IMR-90 (cell line): ENCODE measurements around the gene KCNQ1. TPM values are rescaled to one million over a fixed set of nuclear protein-coding genes. Genes with fewer than 3 reads are reported as not detected.

Experiments used
- ATAC-seq: fragments of 200-7000 bp; cut with Tn5 transposase; 2 replicates; pipeline ENCODE4 v1.9.1; 2020; ENCODE audit warnings: low read depth, mild to moderate bottlenecking, moderate library complexity
- BruUV-seq: library from RNA; stranded (reverse); fragments of 400-500 nt; replicated peaks from 2 replicates; lab custom pipeline; 2021; lab: Mats Ljungman, UMichigan
- CTCF ChIA-PET: fragments of 300-600 bp; formaldehyde crosslinking; extraction: SDS; loops from one replicate; lab custom pipeline; 2021; ENCODE audit warnings: antibody characterized with exemption; lab: Yijun Ruan, JAX
- POLR2A ChIA-PET: fragments of 300-600 bp; sonication (Branson Sonifier 250); formaldehyde crosslinking; loops from one replicate; lab custom pipeline; 2022; ENCODE audit warnings: antibody characterized with exemption; ENCODE audit not compliant: unreplicated experiment; lab: Charles Lee
- DNase-seq: peaks from one replicate; pipeline ENCODE4 v3.0.0; 2013
- H2AFZ ChIP-seq: replicated peaks from 2 replicates; pipeline ENCODE3; 2013; ENCODE audit warnings: low read length, mild to moderate bottlenecking; ENCODE audit not compliant: poor library complexity
- H2AK5ac ChIP-seq: 2 replicates; pipeline ENCODE4 v1.6.1; 2013; ENCODE audit warnings: low read depth, low read length, inconsistent platforms
- H2AK9ac ChIP-seq: replicated peaks from 2 replicates; pipeline ENCODE3; 2013; ENCODE audit warnings: mild to moderate bottlenecking, low read depth, low read length, moderate library complexity; ENCODE audit not compliant: poor library complexity
- H2BK120ac ChIP-seq: 2 replicates; pipeline ENCODE4 v1.6.1; 2013; ENCODE audit warnings: low read depth, low read length, inconsistent platforms
- H2BK15ac ChIP-seq: 3 replicates; pipeline ENCODE4 v1.6.1; 2013; ENCODE audit warnings: low read depth, low read length, inconsistent platforms
- H2BK20ac ChIP-seq: 2 replicates; pipeline ENCODE4 v1.6.1; 2013; ENCODE audit warnings: low read depth, mild to moderate bottlenecking, inconsistent platforms, low read length, moderate library complexity
- H2BK5ac ChIP-seq: 2 replicates; pipeline ENCODE4 v1.6.1; 2013; ENCODE audit warnings: mild to moderate bottlenecking, low read depth, low read length, inconsistent platforms; ENCODE audit not compliant: poor library complexity, severe bottlenecking
- H3K14ac ChIP-seq: replicated peaks from 2 replicates; pipeline ENCODE4 v1.6.1; 2013; ENCODE audit warnings: low read depth, low read length, inconsistent platforms
- H3K18ac ChIP-seq: 2 replicates; pipeline ENCODE4 v1.6.1; 2013; ENCODE audit warnings: low read depth, low read length, control low read depth
- H3K23ac ChIP-seq: 2 replicates; pipeline ENCODE4 v1.6.1; 2013; ENCODE audit warnings: low read depth, low read length, inconsistent platforms
- H3K27ac ChIP-seq: 2 replicates; pipeline ENCODE4 v1.5.1; 2013; ENCODE audit warnings: mild to moderate bottlenecking, control low read depth, low read length; ENCODE audit not compliant: insufficient read depth
- H3K27me3 ChIP-seq: 2 replicates; pipeline ENCODE4 v1.6.1; 2013; ENCODE audit warnings: low read length; ENCODE audit not compliant: control insufficient read depth, insufficient read depth
- H3K36me3 ChIP-seq: 2 replicates; pipeline ENCODE4 v1.6.1; 2013; ENCODE audit warnings: low read length, mixed read lengths; ENCODE audit not compliant: control insufficient read depth, insufficient read depth
- H3K4ac ChIP-seq: 2 replicates; pipeline ENCODE4 v1.6.1; 2013; ENCODE audit warnings: low read depth, low read length, inconsistent platforms
- H3K4me1 ChIP-seq: 2 replicates; pipeline ENCODE4 v1.6.1; 2013; ENCODE audit warnings: low read length, mixed read lengths; ENCODE audit not compliant: control insufficient read depth, insufficient read depth
- H3K4me2 ChIP-seq: 2 replicates; pipeline ENCODE4 v1.6.1; 2013; ENCODE audit warnings: low read depth, mild to moderate bottlenecking, control low read depth, low read length, moderate library complexity
- H3K4me3 ChIP-seq: 2 replicates; pipeline ENCODE4 v1.5.1; 2013; ENCODE audit warnings: low read depth, mild to moderate bottlenecking, control low read depth, low read length, moderate library complexity; ENCODE audit not compliant: insufficient read depth
- H3K56ac ChIP-seq: 2 replicates; pipeline ENCODE4 v1.6.1; 2013; ENCODE audit warnings: low read length, inconsistent platforms; ENCODE audit not compliant: insufficient read depth; ENCODE audit errors: extremely low read depth
- H3K79me1 ChIP-seq, 2 experiments: 2 replicates each; pipeline ENCODE4 v1.6.1; 2013; ENCODE audit warnings: low read length in 2 of 2, inconsistent platforms in 1 of 2, low read depth in 1 of 2
- H3K9ac ChIP-seq: 2 replicates; pipeline ENCODE4 v1.6.1; 2013; ENCODE audit warnings: low read depth, low read length, control low read depth
- H3K9me1 ChIP-seq: 2 replicates; pipeline ENCODE4 v1.6.1; 2013; ENCODE audit warnings: low read length, inconsistent platforms; ENCODE audit not compliant: insufficient read depth
- H3K9me3 ChIP-seq: 2 replicates; pipeline ENCODE4 v1.6.1; 2013; ENCODE audit warnings: low read length; ENCODE audit not compliant: control insufficient read depth, insufficient read depth
- H4K20me1 ChIP-seq: 2 replicates; pipeline ENCODE4 v1.6.1; 2013; ENCODE audit warnings: low read length, inconsistent platforms; ENCODE audit not compliant: insufficient read depth
- H4K5ac ChIP-seq: 2 replicates; pipeline ENCODE4 v1.6.1; 2013; ENCODE audit warnings: mild to moderate bottlenecking, low read depth, low read length, control low read depth
- H4K8ac ChIP-seq, 2 experiments: 2 replicates each; pipeline ENCODE4 v1.6.1; 2013; ENCODE audit warnings: low read depth in 2 of 2, low read length in 2 of 2, control low read depth in 1 of 2, inconsistent platforms in 1 of 2
- H4K91ac ChIP-seq: 2 replicates; pipeline ENCODE4 v1.6.1; 2013; ENCODE audit warnings: low read depth, low read length, inconsistent platforms; ENCODE audit not compliant: insufficient read depth
- BHLHE40 ChIP-seq: fragments of 150-350 bp; IDR thresholded peaks from 2 replicates; pipeline ENCODE4 v1.6.1; 2016; ENCODE audit warnings: mild to moderate bottlenecking, low read depth, low read length
- CEBPB ChIP-seq: IDR thresholded peaks from 2 replicates; pipeline ENCODE4 v1.6.1; 2012; ENCODE audit warnings: low read depth, low read length, improper control_type of control experiment
- CHD1 ChIP-seq: IDR thresholded peaks from 2 replicates; pipeline ENCODE4 v1.6.1; 2012; ENCODE audit warnings: low read depth, low read length, improper control_type of control experiment
- MAZ ChIP-seq: IDR thresholded peaks from 2 replicates; pipeline ENCODE4 v1.6.1; 2012; ENCODE audit warnings: low read depth, mild to moderate bottlenecking, low read length, improper control_type of control experiment, moderate library complexity, borderline replicate concordance
- MXI1 ChIP-seq: IDR thresholded peaks from 2 replicates; pipeline ENCODE4 v1.6.1; 2012; ENCODE audit warnings: low read depth, mild to moderate bottlenecking, low read length, moderate library complexity, borderline replicate concordance
- NFE2L2 ChIP-seq: fragments of 150-350 bp; IDR thresholded peaks from 2 replicates; pipeline ENCODE4 v1.6.1; 2016; ENCODE audit warnings: low read depth, mild to moderate bottlenecking, low read length
- POLR2A ChIP-seq: IDR thresholded peaks from 2 replicates; pipeline ENCODE4 v1.6.1; 2012; ENCODE audit warnings: mild to moderate bottlenecking, low read depth, low read length
- RAD21 ChIP-seq: IDR thresholded peaks from 2 replicates; pipeline ENCODE4 v1.6.1; 2012; ENCODE audit warnings: low read length, improper control_type of control experiment
- RCOR1 ChIP-seq: IDR thresholded peaks from 2 replicates; pipeline ENCODE4 v1.6.1; 2012; ENCODE audit warnings: mild to moderate bottlenecking, low read length, improper control_type of control experiment; ENCODE audit not compliant: insufficient replicate concordance
- SMC3 ChIP-seq: fragments of 150-350 bp; IDR thresholded peaks from 2 replicates; pipeline ENCODE4 v1.6.1; 2016; ENCODE audit warnings: low read depth, mild to moderate bottlenecking, antibody characterized with exemption, low read length, moderate library complexity
- WGBS, 2 experiments: methylation state at CpG; one replicate each; pipeline versions ENCODE4 v1.1.5 to v1.1.7; 2013; ENCODE audit warnings: missing lambda C conversion rate in 2 of 2; ENCODE audit not compliant: insufficient read length in 1 of 2; ENCODE audit errors: extremely low coverage in 2 of 2; 5-methylcytosine and 5-hydroxymethylcytosine counted together
- dilution Hi-C: fragments of 300-500 bp; cut with HindIII; formaldehyde crosslinking; loops from one replicate; pipeline ENCODE4 v1.14.3; 2018; ENCODE audit warnings: low sequenced_read_pairs; ENCODE audit not compliant: unreplicated experiment
- in situ Hi-C: fragments of 300-500 bp; cut with MboI; formaldehyde crosslinking; loops from 3 replicates; pipeline ENCODE4 v1.14.3; 2019; ENCODE audit warnings: low sequenced_read_pairs, inconsistent platforms, mixed read lengths
- intact Hi-C: fragments of 100-400 bp; cut with micrococcal nuclease; formaldehyde crosslinking; loops from 2 replicates; pipeline ENCODE4 v1.10.0; 2022
- polyA plus RNA-seq, 3 experiments: library from polyadenylated mRNA; depleted of rRNA; stranded (reverse); fragments of >200 nt; gene quantifications; 2 replicates each; pipeline ENCODE4 v1.2.3, GENCODE V29; 2012; ENCODE audit warnings: low replicate concordance in 1 of 3
- total RNA-seq: library from RNA; depleted of rRNA; stranded (reverse); fragments of >200 nt; gene quantifications from 2 replicates; pipeline ENCODE4 v1.2.3, GENCODE V29; 2012
- TF ChIP-seq, protein P1 (sequence below): fragments of 150-350 bp; IDR thresholded peaks from 2 replicates; pipeline ENCODE4 v1.6.1; 2016; ENCODE audit warnings: low read depth, mild to moderate bottlenecking, low read length, moderate library complexity, borderline replicate concordance
- TF ChIP-seq, protein P2 (sequence below): conservative IDR thresholded peaks from 2 replicates; pipeline ENCODE4 v1.5.1; 2012; ENCODE audit warnings: mild to moderate bottlenecking, low read depth, low read length, improper control_type of control experiment

KCNQ1 gene
- total and polyA plus RNA-seq, 2 of the 4 experiments (the other 2 are of a cell fraction), result 0.07 TPM; not detected in 1

DNA sequence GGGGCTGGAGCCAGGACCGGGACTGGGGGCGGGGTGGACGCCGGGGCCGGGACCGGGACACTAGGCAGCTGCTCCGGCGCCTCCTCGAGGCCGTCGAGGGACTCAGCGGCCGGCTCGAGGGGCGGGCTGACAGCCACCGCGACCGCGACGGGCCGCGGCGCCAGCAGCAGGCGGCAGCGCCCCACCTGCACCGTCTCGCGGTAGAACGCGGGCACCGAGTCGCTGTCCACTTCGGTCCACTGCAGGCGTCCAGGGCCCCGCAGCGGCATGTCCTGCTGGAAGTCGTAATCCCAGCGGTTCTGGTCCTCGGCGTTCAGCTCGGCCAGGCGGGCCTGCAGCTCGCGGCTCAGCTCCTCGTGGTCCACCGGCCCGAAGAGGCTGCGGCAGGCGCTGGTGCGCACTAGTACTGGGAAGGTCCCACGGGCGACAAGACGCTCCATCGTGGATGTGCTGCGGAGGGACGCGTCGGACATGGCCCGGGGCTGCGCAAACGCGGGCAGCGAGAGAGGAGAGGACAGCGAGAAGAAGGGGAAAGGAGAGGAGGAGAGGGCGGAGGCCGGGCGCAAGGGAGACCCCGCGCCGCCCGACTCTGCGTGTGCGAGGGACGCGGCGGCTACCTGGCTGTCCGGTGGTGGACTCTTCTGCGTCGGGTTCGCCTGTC lies 440.3 kb downstream of the KCNQ1 start:
- Histone ChIP-seq H3K27ac (peak overlapping the region; percentile 44), H3K36me3 (peaks cover 3% of the 10 kb centered on the region; the same call in 1 of the 2 replicates), H4K20me1 (peaks cover 12% of the 10 kb centered on the region), H3K4ac (peak overlapping the region; percentile 64; the same call in 1 of the 2 replicates), H3K4me3 (peak overlapping the region; percentile 70), H3K9me3 (no peaks in the 10 kb centered on the region), H3K23ac (peak overlapping the region; percentile 86), H2AFZ (peak overlapping the region; percentile 95), H3K27me3 (no peaks in the 10 kb centered on the region; the same call in 1 of the 2 replicates), H2BK120ac (no peak overlapping the region), H2BK15ac (no peak overlapping the region), H2BK5ac (peak overlapping the region; percentile 14), H2AK5ac (0 out of 2 replicates have a peak overlapping the region, but pooled peaks have one; percentile 56), H4K8ac (no peak overlapping the region; a peak in 1 of 4 replicates), H2BK20ac (no peak overlapping the region), H3K4me1 (peaks cover 8% of the 10 kb centered on the region), H3K9me1 (no peaks in the 10 kb centered on the region; the same call in 1 of the 2 replicates), H3K79me1 (peaks cover 0 to 3% of the 10 kb centered on the region in 2 experiments; a peak in 1 of 4 replicates), H4K5ac (no peak overlapping the region), H3K4me2 (peak overlapping the region; percentile 84), H3K56ac (no peak overlapping the region), H4K91ac (no peak overlapping the region; the same call in 1 of the 2 replicates), H2AK9ac (peak overlapping the region; percentile 92), H3K9ac (peak overlapping the region; percentile 66), H3K18ac (no peak overlapping the region), H3K14ac (peak overlapping the region; percentile 56)
- ATAC-seq, result peak; percentile 37
- TF ChIP-seq SMC3 (peak; percentile 29; the same call in 1 of the 2 replicates), NFE2L2 (no peak), CHD1 (no peak), RCOR1 (no peak), MXI1 (no peak), POLR2A (no peak), RAD21 (peak; percentile 58), MAZ (0 out of 2 replicates have a peak, but pooled peaks have one; percentile 23), BHLHE40 (no peak), CEBPB (no peak)
- TF ChIP-seq, protein P1, sequence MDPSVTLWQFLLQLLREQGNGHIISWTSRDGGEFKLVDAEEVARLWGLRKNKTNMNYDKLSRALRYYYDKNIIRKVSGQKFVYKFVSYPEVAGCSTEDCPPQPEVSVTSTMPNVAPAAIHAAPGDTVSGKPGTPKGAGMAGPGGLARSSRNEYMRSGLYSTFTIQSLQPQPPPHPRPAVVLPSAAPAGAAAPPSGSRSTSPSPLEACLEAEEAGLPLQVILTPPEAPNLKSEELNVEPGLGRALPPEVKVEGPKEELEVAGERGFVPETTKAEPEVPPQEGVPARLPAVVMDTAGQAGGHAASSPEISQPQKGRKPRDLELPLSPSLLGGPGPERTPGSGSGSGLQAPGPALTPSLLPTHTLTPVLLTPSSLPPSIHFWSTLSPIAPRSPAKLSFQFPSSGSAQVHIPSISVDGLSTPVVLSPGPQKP, result no peak
- TF ChIP-seq, protein P2, sequence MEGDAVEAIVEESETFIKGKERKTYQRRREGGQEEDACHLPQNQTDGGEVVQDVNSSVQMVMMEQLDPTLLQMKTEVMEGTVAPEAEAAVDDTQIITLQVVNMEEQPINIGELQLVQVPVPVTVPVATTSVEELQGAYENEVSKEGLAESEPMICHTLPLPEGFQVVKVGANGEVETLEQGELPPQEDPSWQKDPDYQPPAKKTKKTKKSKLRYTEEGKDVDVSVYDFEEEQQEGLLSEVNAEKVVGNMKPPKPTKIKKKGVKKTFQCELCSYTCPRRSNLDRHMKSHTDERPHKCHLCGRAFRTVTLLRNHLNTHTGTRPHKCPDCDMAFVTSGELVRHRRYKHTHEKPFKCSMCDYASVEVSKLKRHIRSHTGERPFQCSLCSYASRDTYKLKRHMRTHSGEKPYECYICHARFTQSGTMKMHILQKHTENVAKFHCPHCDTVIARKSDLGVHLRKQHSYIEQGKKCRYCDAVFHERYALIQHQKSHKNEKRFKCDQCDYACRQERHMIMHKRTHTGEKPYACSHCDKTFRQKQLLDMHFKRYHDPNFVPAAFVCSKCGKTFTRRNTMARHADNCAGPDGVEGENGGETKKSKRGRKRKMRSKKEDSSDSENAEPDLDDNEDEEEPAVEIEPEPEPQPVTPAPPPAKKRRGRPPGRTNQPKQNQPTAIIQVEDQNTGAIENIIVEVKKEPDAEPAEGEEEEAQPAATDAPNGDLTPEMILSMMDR, result peak; percentile 50
- DNase-seq, result peak; percentile 36
- dilution Hi-C loops (no loop called here), intact Hi-C loops (loop anchor here (2.0 to 5.0 kb wide), 3 partner anchors 58 to 238 kb away; no protein-coding TSS in a partner anchor), in situ Hi-C loops (loop anchor here (5.0 to 25.0 kb wide), 2 partner anchors 353 to 698 kb away; no protein-coding TSS in a partner anchor)
- no TSS peak for BruUV-seq
- CTCF ChIA-PET, result interaction anchor here (11.0 kb wide), 1 partner anchor 352 kb away, joined by 116 read pairs; no protein-coding TSS in a partner anchor
- POLR2A ChIA-PET, result interaction anchor here (1.0 kb wide), 1 partner anchor 351 kb away, joined by 4 read pairs; no protein-coding TSS in a partner anchor
- 1% methylated on average over 49 of the region's 80 CpGs; no CpG with 5 or more reads in 1 of the 2 experiments for WGBS, 2 experiments
